MM.1S (cell line): ENCODE data around the gene SMYD1.

Source experiments
- EZH2phosphoT487 ChIP-seq: fragments of 300-600 bp; sonication (generic); IDR thresholded peaks from 2 replicates; pipeline ENCODE4 v1.6.1; 2018; ENCODE audit warnings: antibody characterized with exemption, low read length
- TF ChIP-seq, protein P1 (sequence below): fragments of 300-600 bp; sonication (generic); IDR thresholded peaks from 2 replicates; pipeline ENCODE4 v1.5.1; 2016; ENCODE audit warnings: antibody characterized with exemption, low read length, mixed read lengths

GRCh38 chr2:88139804-88140203 lies 72.2 kb downstream of the SMYD1 start:
- TF ChIP-seq EZH2phosphoT487 = no peak
- TF ChIP-seq, protein P1, sequence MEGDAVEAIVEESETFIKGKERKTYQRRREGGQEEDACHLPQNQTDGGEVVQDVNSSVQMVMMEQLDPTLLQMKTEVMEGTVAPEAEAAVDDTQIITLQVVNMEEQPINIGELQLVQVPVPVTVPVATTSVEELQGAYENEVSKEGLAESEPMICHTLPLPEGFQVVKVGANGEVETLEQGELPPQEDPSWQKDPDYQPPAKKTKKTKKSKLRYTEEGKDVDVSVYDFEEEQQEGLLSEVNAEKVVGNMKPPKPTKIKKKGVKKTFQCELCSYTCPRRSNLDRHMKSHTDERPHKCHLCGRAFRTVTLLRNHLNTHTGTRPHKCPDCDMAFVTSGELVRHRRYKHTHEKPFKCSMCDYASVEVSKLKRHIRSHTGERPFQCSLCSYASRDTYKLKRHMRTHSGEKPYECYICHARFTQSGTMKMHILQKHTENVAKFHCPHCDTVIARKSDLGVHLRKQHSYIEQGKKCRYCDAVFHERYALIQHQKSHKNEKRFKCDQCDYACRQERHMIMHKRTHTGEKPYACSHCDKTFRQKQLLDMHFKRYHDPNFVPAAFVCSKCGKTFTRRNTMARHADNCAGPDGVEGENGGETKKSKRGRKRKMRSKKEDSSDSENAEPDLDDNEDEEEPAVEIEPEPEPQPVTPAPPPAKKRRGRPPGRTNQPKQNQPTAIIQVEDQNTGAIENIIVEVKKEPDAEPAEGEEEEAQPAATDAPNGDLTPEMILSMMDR = no peak
